BE2C (cell line): Measurements from ENCODE around the gene GPC3.

Experiments used
- DNase-seq: peaks from one replicate; pipeline ENCODE4 v3.0.0-alpha.2; 2020
- H3K27me3 ChIP-seq: fragments of 250-450 bp; sonication (Bioruptor Pico); 2 replicates; pipeline ENCODE4 v1.5.1; 2020; ENCODE audit warnings: mild to moderate bottlenecking
- H3K36me3 ChIP-seq: fragments of 250-450 bp; sonication (Bioruptor Pico); 2 replicates; pipeline ENCODE4 v1.5.1; 2020; ENCODE audit warnings: mild to moderate bottlenecking
- H3K4me1 ChIP-seq: fragments of 250-450 bp; sonication (Bioruptor Pico); 2 replicates; pipeline ENCODE4 v1.5.1; 2020
- H3K4me3 ChIP-seq: 2 replicates; pipeline ENCODE4 v1.5.1; 2011; ENCODE audit warnings: low read depth, low read length
- H3K9me3 ChIP-seq: fragments of 250-450 bp; sonication (Bioruptor Pico); 2 replicates; pipeline ENCODE4 v1.5.1; 2020
- CTCF ChIP-seq: IDR thresholded peaks from 2 replicates; pipeline ENCODE4 v1.5.1; 2012; ENCODE audit warnings: mild to moderate bottlenecking, low read depth, low read length

Gene GPC3

DNA sequence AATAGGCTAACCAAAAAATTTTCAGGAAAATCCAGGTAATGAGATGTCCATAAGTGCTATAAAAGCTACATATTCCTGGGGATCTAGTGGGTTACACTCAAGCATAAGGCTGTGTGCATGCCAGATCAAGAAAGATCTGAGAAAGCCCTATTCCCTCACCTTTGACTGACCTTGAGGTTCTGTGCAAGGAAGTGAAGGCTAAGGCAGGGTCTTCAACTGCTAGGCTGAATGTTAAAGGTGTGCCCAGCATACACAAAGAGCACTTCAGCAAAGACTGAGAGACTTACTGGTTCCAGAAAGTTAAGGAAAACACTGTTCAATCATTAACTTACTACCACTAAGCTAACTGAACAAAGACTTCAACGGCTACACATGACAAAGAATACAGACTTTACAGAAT lies 269.7 kb downstream of the GPC3 start:
- no peaks in the 10 kb centered on the region for H3K4me1 ChIP-seq
- TF ChIP-seq CTCF = no peak
- H3K4me3 ChIP-seq = no peak overlapping the region
- no peaks in the 10 kb centered on the region for H3K27me3 ChIP-seq
- H3K36me3 ChIP-seq = no peaks in the 10 kb centered on the region
- H3K9me3 ChIP-seq = no peaks in the 10 kb centered on the region
- DNase-seq = no peak

DNA sequence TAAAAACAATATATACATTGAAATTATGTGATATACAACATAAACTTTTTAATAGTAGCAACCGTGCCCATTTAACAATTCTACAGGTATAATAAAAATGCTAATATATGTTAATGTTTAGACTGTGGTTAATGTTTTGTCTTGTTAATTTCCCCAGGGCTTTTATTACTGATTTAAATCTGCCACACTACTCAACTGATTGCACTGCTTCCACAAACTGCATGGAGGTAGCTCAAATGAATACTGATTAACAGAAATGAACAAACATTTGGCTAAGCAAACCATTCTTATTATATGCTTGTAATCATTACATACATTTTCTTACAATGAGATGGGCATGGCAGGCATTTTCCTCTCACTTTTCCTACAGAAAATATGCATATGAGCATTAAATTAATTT lies 275.9 kb downstream of the GPC3 start:
- H3K4me3 ChIP-seq = no peak overlapping the region
- H3K27me3 ChIP-seq = no peaks in the 10 kb centered on the region
- no peak for TF ChIP-seq CTCF
- H3K4me1 ChIP-seq = no peaks in the 10 kb centered on the region
- H3K9me3 ChIP-seq = no peaks in the 10 kb centered on the region
- H3K36me3 ChIP-seq = no peaks in the 10 kb centered on the region
- DNase-seq = no peak

DNA sequence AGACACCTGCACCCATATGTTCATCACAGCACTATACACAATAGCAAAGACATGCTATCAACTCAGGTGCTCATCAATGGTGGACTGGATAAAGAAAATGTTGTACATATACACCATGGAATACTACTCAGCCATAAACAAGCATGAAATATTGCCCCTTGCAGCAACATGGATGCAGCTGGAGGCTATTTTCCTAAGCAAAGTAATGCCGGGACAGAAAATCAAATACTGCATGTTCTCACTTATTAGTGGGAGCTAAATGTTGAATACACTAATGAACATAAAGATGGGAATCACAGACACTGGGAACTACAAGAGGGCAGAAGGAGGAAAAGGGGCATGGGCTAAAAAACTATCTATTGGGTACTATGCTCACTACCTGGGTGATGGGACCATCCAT lies 278.5 kb downstream of the GPC3 start:
- no peaks in the 10 kb centered on the region for H3K9me3 ChIP-seq
- H3K4me3 ChIP-seq = no peak overlapping the region

GRCh38 chrX:133702230-133702629 lies 283.2 kb downstream of the GPC3 start:
- no peak for TF ChIP-seq CTCF
- no peaks in the 10 kb centered on the region for H3K36me3 ChIP-seq
- no peak for DNase-seq
- H3K9me3 ChIP-seq = no peaks in the 10 kb centered on the region
- no peaks in the 10 kb centered on the region for H3K4me1 ChIP-seq
- H3K27me3 ChIP-seq = no peaks in the 10 kb centered on the region
- no peak overlapping the region for H3K4me3 ChIP-seq

More for the DNA sequence above, 278.5 kb downstream of the GPC3 start:
- Histone ChIP-seq H3K36me3 (no peaks in the 10 kb centered on the region), H3K27me3 (no peaks in the 10 kb centered on the region), H3K4me1 (no peaks in the 10 kb centered on the region)
- TF ChIP-seq CTCF = no peak
- no peak for DNase-seq

DNA sequence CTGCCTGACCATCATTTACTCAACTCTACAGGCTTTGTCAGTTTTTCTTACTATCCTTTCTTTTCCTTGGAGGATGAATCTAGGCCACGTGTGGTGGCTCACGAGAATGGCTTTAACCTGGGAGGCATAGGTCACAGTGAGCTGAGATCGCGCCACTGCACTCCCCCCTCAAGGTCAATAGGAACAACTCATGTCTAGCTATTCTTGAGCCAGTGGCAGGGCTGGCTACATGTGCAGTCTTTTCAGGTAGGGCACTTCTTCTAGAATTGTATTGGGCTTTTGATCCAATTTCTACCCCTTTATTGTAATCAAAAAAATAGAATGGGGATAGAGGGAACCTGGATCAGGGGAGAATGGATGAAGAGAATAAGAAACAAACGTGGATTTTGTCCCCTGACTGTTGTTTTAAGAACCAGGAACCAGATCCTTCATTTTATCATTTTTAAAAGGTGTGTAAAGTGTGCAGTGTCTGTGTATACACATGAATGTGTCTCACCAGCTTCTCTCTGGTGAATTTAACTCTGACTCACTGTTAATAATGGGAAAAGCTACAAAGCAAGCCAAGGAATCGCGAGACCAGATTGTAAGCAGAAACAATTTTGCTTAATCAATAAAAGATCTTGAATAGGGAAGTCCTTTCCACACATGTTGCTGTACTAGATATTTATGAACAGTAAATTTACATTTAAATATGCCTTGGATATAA lies 286.2 kb downstream of the GPC3 start:
- Histone ChIP-seq H3K4me3 (no peak overlapping the region), H3K9me3 (no peaks in the 10 kb centered on the region), H3K27me3 (no peaks in the 10 kb centered on the region), H3K36me3 (no peaks in the 10 kb centered on the region), H3K4me1 (no peaks in the 10 kb centered on the region)
- no peak for TF ChIP-seq CTCF
- DNase-seq = no peak

DNA sequence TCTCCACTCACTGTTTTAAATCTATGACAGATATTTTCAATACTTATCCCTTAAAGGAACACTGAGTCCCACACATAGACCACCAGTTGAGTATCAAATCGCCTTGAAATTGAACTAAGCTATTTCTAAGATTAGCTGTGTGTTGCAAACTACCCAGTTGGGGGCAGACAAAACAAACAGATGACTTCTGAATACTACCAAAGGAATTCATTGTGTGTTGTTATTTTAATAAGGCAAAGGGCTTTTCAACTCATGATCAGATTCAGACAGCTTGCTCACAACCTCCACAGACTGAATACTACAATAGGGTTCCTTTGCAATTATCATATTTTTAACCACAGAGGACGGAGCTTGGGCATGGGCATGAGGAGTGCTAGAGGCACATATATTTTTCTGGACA lies 287.1 kb downstream of the GPC3 start:
- DNase-seq = no peak
- H3K36me3 ChIP-seq = no peaks in the 10 kb centered on the region

More for the DNA sequence above, 287.1 kb downstream of the GPC3 start:
- Histone ChIP-seq H3K4me1 (no peaks in the 10 kb centered on the region), H3K9me3 (no peaks in the 10 kb centered on the region), H3K4me3 (no peak overlapping the region), H3K27me3 (no peaks in the 10 kb centered on the region)
- 0 out of 2 replicates have a peak, but pooled peaks have one; percentile 2 for TF ChIP-seq CTCF
